A673 (cell line): ENCODE data around the gene ZC3H12D.

Experiments used
- EZH2 ChIP-seq: fragments of 200-600 bp; sonication (generic); IDR thresholded peaks from 2 replicates; pipeline ENCODE4 v1.6.1; 2017; ENCODE audit warnings: borderline replicate concordance, low read depth, mild to moderate bottlenecking, mixed read lengths, antibody characterized with exemption, low read length; ENCODE audit not compliant: poor library complexity, severe bottlenecking
- TF ChIP-seq, protein P1 (sequence below): fragments of 300-800, 200-600 bp; sonication (generic); conservative IDR thresholded peaks from 2 replicates; pipeline ENCODE4 v1.5.1; 2017; ENCODE audit warnings: low read depth, mild to moderate bottlenecking, antibody characterized with exemption, low read length, moderate library complexity, mixed read lengths

DNA sequence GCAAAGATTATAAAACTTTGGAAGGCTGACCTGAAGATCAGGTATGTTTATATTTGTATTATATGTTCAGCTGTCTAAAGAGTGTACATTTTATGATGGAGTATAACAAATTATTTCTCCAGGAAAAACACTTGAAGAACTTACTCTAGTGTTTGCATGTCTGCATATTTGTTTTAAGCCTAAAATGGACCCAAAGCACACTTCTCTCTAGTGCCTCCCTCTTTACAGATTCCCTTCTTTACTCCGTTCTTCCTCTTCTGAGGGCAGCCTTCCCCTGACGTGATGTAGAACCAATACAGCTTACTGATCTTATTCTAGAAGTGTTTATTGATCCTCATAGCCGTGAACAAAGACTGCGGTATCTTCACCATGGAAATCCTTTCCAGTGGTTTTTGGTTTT lies 70.8 kb downstream of the ZC3H12D start:
- TF ChIP-seq, protein P1, sequence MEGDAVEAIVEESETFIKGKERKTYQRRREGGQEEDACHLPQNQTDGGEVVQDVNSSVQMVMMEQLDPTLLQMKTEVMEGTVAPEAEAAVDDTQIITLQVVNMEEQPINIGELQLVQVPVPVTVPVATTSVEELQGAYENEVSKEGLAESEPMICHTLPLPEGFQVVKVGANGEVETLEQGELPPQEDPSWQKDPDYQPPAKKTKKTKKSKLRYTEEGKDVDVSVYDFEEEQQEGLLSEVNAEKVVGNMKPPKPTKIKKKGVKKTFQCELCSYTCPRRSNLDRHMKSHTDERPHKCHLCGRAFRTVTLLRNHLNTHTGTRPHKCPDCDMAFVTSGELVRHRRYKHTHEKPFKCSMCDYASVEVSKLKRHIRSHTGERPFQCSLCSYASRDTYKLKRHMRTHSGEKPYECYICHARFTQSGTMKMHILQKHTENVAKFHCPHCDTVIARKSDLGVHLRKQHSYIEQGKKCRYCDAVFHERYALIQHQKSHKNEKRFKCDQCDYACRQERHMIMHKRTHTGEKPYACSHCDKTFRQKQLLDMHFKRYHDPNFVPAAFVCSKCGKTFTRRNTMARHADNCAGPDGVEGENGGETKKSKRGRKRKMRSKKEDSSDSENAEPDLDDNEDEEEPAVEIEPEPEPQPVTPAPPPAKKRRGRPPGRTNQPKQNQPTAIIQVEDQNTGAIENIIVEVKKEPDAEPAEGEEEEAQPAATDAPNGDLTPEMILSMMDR, result no peak
- no peak for TF ChIP-seq EZH2
